ENCODE results near the gene ALDH1A3. TPM values are rescaled to one million over a fixed set of nuclear protein-coding genes. Genes with fewer than 3 reads are reported as not detected.
A peak's percentile ranks its signal among the peaks of the same experiment; 100 is the strongest.

The ALDH1A3 gene
- total and polyA plus RNA-seq, 2 of the 4 experiments (the other 2 are of a cell fraction), result 3.1 to 5.0 TPM

GRCh38 chr15:100847194-100847593 is 32.4 kb upstream of the ALDH1A3 start:
- Histone ChIP-seq H3K14ac (replicated peaks; ENCODE audit: low read depth, low read length) (no peak overlapping the region), H3K9me1 (ENCODE audit: insufficient read depth, low read length) (peaks cover 11% of the 10 kb centered on the region), H2BK5ac (ENCODE audit: low read depth, low read length, poor library complexity, severe bottlenecking) (no peak overlapping the region), H4K20me1 (ENCODE audit: insufficient read depth, low read length) (no peaks in the 10 kb centered on the region), H3K4ac (ENCODE audit: low read depth, low read length) (peak overlapping the region; percentile 49; the same call in 1 of the 2 replicates), H4K8ac (ENCODE audit: low read depth in 2 of 2, low read length in 2 of 2) (no peak overlapping the region), H2BK20ac (ENCODE audit: low read depth, low read length) (no peak overlapping the region), H2AK5ac (ENCODE audit: low read depth, low read length) (no peak overlapping the region), H3K4me1 (ENCODE audit: control insufficient read depth, insufficient read depth, low read length) (peaks cover 12% of the 10 kb centered on the region), H3K18ac (ENCODE audit: low read depth, low read length) (no peak overlapping the region), H2BK15ac (ENCODE audit: low read depth, low read length) (0 out of 3 replicates have a peak overlapping the region, but pooled peaks have one; percentile 29), H4K91ac (ENCODE audit: insufficient read depth, low read depth, low read length) (no peak overlapping the region), H3K4me3 (ENCODE audit: insufficient read depth, low read depth, low read length) (no peak overlapping the region), H3K9ac (ENCODE audit: low read depth, low read length) (no peak overlapping the region), H3K56ac (ENCODE audit: extremely low read depth, insufficient read depth, low read length) (no peak overlapping the region), H2BK120ac (ENCODE audit: low read depth, low read length) (peak overlapping the region; percentile 29), H2AK9ac (replicated peaks; ENCODE audit: low read depth, low read length, poor library complexity) (no peak overlapping the region), H3K23ac (ENCODE audit: low read depth, low read length) (no peak overlapping the region), H3K4me2 (ENCODE audit: low read depth, low read length) (no peak overlapping the region), H3K79me1 (ENCODE audit: low read depth in 1 of 2, low read length in 2 of 2) (no peaks in the 10 kb centered on the region; a peak in 1 of 4 replicates), H3K27me3 (ENCODE audit: control insufficient read depth, insufficient read depth, low read length) (no peaks in the 10 kb centered on the region), H2AFZ (replicated peaks; ENCODE audit: low read length, poor library complexity) (no peak overlapping the region), H4K5ac (ENCODE audit: low read depth, low read length) (no peak overlapping the region), H3K27ac (ENCODE audit: insufficient read depth, low read length) (no peak overlapping the region), H3K9me3 (ENCODE audit: control insufficient read depth, insufficient read depth, low read length) (no peaks in the 10 kb centered on the region), H3K36me3 (ENCODE audit: control insufficient read depth, insufficient read depth, low read length) (no peaks in the 10 kb centered on the region)
- POLR2A ChIA-PET (ENCODE audit: unreplicated experiment), result no interaction called here
- no peak for ATAC-seq (ENCODE audit: low read depth)
- intact Hi-C loops (cut with micrococcal nuclease), result no loop called here
- no peak for TF ChIP-seq CHD1 (IDR thresholded peaks at IDR 0.05; ENCODE audit: low read depth, low read length)
- TF ChIP-seq ELK1 (IDR thresholded peaks at IDR 0.05; ENCODE audit: borderline replicate concordance, low read depth, low read length), result no peak
- TF ChIP-seq POLR2A (IDR thresholded peaks at IDR 0.05; ENCODE audit: low read depth, low read length), result no peak
- no peak for TF ChIP-seq NFE2L2 (IDR thresholded peaks at IDR 0.05; ENCODE audit: low read depth, low read length)
- no peak for TF ChIP-seq USF2 (IDR thresholded peaks at IDR 0.05; ENCODE audit: low read depth, low read length)
- no peak for TF ChIP-seq CTCF (conservative IDR thresholded peaks at IDR 0.05; ENCODE audit: low read depth, low read length)
- no peak for TF ChIP-seq RAD21 (IDR thresholded peaks at IDR 0.05; ENCODE audit: low read length)
- no peak for TF ChIP-seq RCOR1 (IDR thresholded peaks at IDR 0.05; ENCODE audit: insufficient replicate concordance, low read length)
- no peak for TF ChIP-seq MXI1 (IDR thresholded peaks at IDR 0.05; ENCODE audit: borderline replicate concordance, low read depth, low read length)
- TF ChIP-seq FOS (IDR thresholded peaks at IDR 0.05; ENCODE audit: low read depth, low read length), result no peak
- TF ChIP-seq BHLHE40 (IDR thresholded peaks at IDR 0.05; ENCODE audit: low read depth, low read length), result no peak
- TF ChIP-seq MAZ (IDR thresholded peaks at IDR 0.05; ENCODE audit: borderline replicate concordance, low read depth, low read length), result no peak
- TF ChIP-seq CEBPB (IDR thresholded peaks at IDR 0.05; ENCODE audit: low read depth, low read length), result no peak
- TF ChIP-seq MAFK (IDR thresholded peaks at IDR 0.05; ENCODE audit: low read depth, low read length), result no peak
- no peak for TF ChIP-seq RFX5 (IDR thresholded peaks at IDR 0.05; ENCODE audit: low read depth, low read length)
- no peak for TF ChIP-seq SMC3 (IDR thresholded peaks at IDR 0.05; ENCODE audit: low read depth, low read length)
- dilution Hi-C loops (cut with HindIII; ENCODE audit: low sequenced_read_pairs, unreplicated experiment), result no loop called here
- BruUV-seq (replicated peaks), result no TSS peak
- DNase-seq, result no peak
- CTCF ChIA-PET, result no interaction called here
- 80% methylated on average over 2 of the region's 5 CpGs; no CpG with 5 or more reads in 1 of the 2 experiments for WGBS, 2 experiments (ENCODE audit: extremely low coverage in 2 of 2, insufficient read length in 1 of 2)
- in situ Hi-C loops (cut with MboI; ENCODE audit: low sequenced_read_pairs), result no loop called here

All from IMR-90 (cell line).